Mesenchymal stem cell (in vitro differentiated cells and primary cell): ENCODE results near the gene APBB1IP. TPM values are rescaled to one million over a fixed set of nuclear protein-coding genes. Genes with fewer than 3 reads are reported as not detected.

Experiments used
- small RNA-seq: library from polyadenylated mRNA; stranded (forward); fragments of <200 nt; extraction: miRNeasy Mini kit (QIAGEN cat#:217004); gene quantifications from one replicate; pipeline ENCODE3, GENCODE V24; 2013; ENCODE audit warnings: low read depth

Gene APBB1IP

Small RNA genes lying within 50 kb of the gene (small RNA-seq; reads per million reads assigned to genes)
- not detected for gene RNA5SP307
